ENCODE data around the gene NSDHL. TPM values are rescaled to one million over a fixed set of nuclear protein-coding genes. Genes with fewer than 3 reads are reported as not detected.

NSDHL gene
- total RNA-seq, 1 experiment from 2014 or later, result 12.4 TPM

- no peak for DNase-seq (ENCODE audit: low read depth)
Observed at GRCh38 chrX:152844256-152844655, 13.4 kb downstream of the NSDHL start.

GRCh38 chrX:152845618-152846240, 14.9 kb downstream of the NSDHL start:
- no peak for DNase-seq (ENCODE audit: low read depth)

- no peak for DNase-seq (ENCODE audit: low read depth)
Observed at GRCh38 chrX:152847281-152847680, 16.4 kb downstream of the NSDHL start.

- DNase-seq (ENCODE audit: low read depth), result no peak
Observed at GRCh38 chrX:152850465-152850864, 19.6 kb downstream of the NSDHL start.

- no peak for DNase-seq (ENCODE audit: low read depth)
Observed at GRCh38 chrX:152853986-152854385, 23.1 kb downstream of the NSDHL start.

GRCh38 chrX:152861116-152861515, 30.3 kb downstream of the NSDHL start:
- DNase-seq (ENCODE audit: low read depth), result peak; percentile 9

- DNase-seq (ENCODE audit: low read depth), result no peak
Observed at GRCh38 chrX:152861826-152862225, 31.0 kb downstream of the NSDHL start.

GRCh38 chrX:152865232-152865920, 34.5 kb downstream of the NSDHL start:
- DNase-seq (ENCODE audit: low read depth), result no peak

- no peak for DNase-seq (ENCODE audit: low read depth)
Observed at GRCh38 chrX:152866386-152866785, 35.5 kb downstream of the NSDHL start.

GRCh38 chrX:152869972-152870371, 39.1 kb downstream of the NSDHL start:
- DNase-seq (ENCODE audit: low read depth), result no peak

- DNase-seq (ENCODE audit: low read depth), result no peak
Observed at GRCh38 chrX:152871260-152871659, 40.4 kb downstream of the NSDHL start.

GRCh38 chrX:152872522-152872921, 41.7 kb downstream of the NSDHL start:
- no peak for DNase-seq (ENCODE audit: low read depth)

- DNase-seq (ENCODE audit: low read depth), result no peak
Observed at GRCh38 chrX:152873361-152873760, 42.5 kb downstream of the NSDHL start.

- no peak for DNase-seq (ENCODE audit: low read depth)
Observed at GRCh38 chrX:152876931-152877840, 46.3 kb downstream of the NSDHL start.

- no peak for DNase-seq (ENCODE audit: low read depth)
Observed at GRCh38 chrX:152878976-152879755, 48.3 kb downstream of the NSDHL start.

GRCh38 chrX:152881289-152881688, 50.4 kb downstream of the NSDHL start:
- DNase-seq (ENCODE audit: low read depth), result no peak

- DNase-seq (ENCODE audit: low read depth), result no peak
Observed at GRCh38 chrX:152884171-152884570, 53.3 kb downstream of the NSDHL start.

- no peak for DNase-seq (ENCODE audit: low read depth)
Observed at GRCh38 chrX:152886716-152887115, 55.9 kb downstream of the NSDHL start.

GRCh38 chrX:152892499-152892898, 61.6 kb downstream of the NSDHL start:
- no peak for DNase-seq (ENCODE audit: low read depth)

GRCh38 chrX:152892999-152893891, 62.4 kb downstream of the NSDHL start:
- DNase-seq (ENCODE audit: low read depth), result no peak
